HT1080 (cell line): ENCODE data around the gene ITFG1. TPM values are rescaled to one million over a fixed set of nuclear protein-coding genes. Genes with fewer than 3 reads are reported as not detected.
A peak's percentile ranks its signal among the peaks of the same experiment; 100 is the strongest.

Source experiments
- DNase-seq: peaks from one replicate; pipeline ENCODE4 v3.0.0-alpha.2; 2015; ENCODE audit warnings: low read depth
- polyA plus RNA-seq, 2 experiments: library from polyadenylated mRNA; depleted of rRNA; stranded (reverse); fragments of >200 nt; gene quantifications; 2 replicates each; pipeline ENCODE4 v1.2.3, GENCODE V29; 2015
- total RNA-seq: library from RNA; depleted of rRNA; stranded (reverse); fragments of >200 nt; shearing (Covaris generic); gene quantifications from 2 replicates; pipeline ENCODE4 v1.2.3, GENCODE V29; 2014; rRNA removed

ITFG1 gene
- total RNA-seq: 26.9 and 34.4 TPM in 2 replicates
- 43.5 and 47.2 TPM in 2 replicates for polyA plus RNA-seq (2015; cell fraction: cytosol; rRNA removed)
- polyA plus RNA-seq (2015; cell fraction: nucleus; rRNA removed): 45.4 and 52.2 TPM in 2 replicates

DNA sequence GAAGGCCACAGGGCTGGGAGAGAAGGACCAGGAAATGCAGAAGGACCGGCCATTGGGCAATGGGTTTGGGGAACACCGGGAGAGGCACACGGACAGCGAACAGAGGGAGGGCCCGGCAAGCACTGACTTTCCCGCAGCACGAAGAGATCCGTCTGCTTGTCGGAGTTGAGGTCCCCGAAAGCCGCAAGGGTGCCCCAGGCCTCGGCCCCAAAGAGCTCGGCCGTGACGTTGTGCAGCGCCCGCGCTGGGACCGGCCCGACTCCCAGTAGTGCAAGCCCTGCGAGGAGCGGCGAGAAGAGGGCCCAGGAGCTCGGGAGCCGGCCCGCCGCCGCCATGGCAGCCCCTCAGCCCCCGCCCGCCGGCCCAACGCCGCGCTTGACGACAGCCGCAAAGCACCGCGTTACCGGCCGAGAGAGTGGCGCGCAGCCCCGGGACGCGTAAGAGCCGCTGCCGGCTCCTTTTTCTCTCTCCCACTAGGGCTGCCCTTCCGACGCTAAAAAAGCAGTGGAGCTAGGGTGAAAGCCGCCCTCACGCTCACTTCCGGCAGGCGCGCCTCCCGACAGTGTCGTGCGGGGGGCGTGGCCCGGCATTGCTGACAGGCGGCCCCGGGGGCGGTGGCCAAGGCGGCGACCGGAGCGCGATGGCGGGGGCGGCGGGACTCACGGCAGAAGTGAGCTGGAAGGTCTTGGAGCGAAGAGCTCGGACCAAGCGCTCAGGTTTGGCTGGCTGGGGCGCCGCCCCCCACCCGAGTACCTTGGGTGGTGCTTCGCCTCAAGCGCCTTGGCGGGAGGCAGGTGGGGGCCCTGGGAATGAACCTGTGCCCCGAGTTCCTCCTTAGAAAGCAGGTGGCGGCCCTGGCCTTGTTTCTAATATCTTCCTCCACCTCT is at the start of gene ITFG1, which contains the start of gene PHKB:
Gene ITFG1, minus strand, starts transcription at position 353 of the 887 bp plus-strand sequence. Its CDS starts 18 bp downstream, at position 335.
Gene PHKB, plus strand, starts transcription at position 621 of the 887 bp plus-strand sequence. Its CDS starts 20 bp downstream, at position 641.
- DNase-seq: peak; percentile 92

DNA sequence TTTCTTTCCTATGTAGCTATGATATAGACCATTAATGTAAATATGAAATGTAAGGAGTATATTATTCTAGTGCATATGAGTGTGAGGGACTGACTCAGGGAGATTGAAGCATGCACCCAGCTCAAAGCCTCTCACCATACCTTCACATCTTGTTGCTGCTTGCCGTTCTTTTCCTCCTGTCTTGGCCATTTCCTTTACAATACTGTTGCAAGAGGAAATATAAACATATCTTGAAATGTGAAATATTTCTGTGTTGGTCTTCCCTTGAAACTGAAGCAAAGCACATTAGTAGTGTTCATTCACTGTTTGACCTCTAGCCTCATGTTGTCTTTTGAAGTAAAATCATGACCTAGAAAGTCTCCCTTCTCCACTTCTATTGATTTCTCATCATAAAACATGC is 46.8 kb upstream of the ITFG1 start:
- DNase-seq: no peak

DNA sequence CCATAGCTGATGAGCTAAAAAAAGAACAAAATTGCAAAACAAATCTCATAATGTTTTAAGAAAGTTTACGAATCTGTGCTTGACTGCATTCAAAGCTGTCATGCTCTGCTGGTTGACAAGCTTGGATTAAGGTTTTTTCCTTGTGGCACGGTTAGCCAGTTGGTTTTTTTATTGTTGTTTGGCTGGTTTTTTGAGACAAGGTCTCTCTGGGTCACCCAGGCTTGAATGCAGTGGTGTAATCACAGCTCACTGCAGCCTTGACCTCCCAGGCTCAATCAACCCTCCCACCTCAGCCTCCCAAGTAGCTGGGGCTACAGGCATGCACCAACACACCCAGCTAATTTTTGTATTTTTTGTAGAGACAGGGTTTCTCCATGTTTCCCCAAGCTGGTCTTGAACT is 45.9 kb upstream of the ITFG1 start:
- no peak for DNase-seq

DNA sequence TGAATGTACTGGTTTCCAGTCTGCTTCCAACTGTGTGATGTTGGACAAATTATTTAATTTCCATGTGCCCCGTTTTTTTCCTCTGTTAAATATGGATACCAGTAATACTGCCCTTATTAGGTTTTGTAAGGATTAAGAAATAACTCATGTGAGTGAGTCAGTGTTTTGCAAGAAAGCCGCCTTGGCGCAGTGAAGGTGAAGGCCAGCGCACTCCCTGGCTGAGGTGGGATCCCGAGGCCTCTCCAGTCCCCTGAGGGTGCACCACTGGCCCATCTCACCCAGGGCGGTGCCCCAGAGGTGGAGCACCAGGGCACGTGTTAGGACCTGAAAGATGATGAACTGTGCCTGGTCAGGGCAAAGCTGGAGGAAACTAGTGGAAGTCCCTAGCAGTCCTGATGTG is 43.7 kb upstream of the ITFG1 start:
- DNase-seq: no peak

DNA sequence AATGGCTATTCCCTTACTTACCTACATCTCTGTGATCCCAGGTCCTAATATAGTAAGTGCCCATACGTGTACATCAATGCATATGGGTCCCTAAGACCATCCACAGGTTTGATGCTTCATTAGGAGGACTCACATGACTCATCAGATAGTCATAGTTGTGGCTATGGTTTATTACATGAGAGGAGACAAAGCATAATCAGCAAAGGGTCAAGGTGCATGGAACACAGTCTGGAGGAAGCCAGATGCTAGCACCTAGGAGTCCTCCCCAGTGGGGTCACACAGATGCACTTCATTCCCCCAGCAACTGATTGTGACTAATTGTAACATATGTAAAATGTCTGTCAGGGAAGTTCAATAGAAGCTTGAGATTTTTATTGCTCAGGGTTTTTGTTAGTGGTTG is 43.1 kb upstream of the ITFG1 start:
- peak; percentile 69 for DNase-seq

DNA sequence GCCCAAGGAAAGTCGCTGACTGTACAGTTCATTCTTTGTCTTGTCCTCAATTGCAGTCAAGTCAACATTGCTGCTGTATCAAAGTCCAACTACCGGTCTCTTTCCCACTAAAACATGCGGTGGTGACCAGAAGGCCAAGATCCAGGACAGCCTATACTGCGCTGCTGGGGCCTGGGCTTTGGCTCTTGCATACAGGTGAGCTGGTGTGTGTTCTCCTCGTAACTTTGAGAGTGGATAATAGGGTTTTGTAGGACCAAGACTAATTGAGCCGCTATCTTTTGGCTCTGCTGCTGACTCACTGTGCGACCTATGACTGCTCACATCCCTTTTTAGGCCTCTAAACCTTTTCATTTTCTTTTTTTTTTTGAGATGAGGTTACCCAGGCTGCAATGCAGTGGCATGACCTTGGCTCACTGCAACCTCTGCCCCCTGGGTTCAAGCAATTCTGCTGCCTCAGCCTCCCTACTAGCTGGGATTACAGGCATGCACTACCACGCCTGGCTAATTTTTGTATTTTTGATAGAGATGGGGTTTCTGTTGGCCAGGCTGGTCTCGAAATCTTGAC is 38.9 kb upstream of the ITFG1 start:
- no peak for DNase-seq

DNA sequence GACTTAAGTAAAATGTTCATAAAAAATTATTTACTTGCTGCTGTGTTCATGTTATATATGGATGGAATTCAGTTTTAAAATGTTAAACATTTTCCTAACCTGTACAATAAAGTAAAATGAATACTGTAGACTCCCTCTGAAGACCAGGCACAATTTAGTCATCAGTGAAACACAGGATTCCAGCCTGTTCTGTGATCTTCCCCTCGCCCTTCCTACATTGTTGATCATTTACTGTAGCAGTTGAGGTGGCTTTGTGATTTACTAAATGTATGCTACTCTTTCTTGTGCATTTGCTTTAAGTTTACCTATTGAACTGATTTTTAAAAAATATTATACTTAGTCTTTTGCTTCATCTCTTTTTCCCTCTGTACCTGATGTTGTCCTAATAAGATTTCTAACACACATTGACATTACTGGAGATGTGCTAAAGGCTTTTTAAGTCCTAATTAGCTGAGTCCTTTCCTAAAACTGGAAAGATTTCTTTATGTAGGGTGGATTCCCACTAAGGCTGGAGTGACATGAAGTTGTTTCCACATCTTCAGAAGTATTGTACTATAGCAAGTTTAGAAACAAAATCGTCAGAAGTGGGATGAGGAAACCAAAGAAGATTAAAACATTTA is 38.3 kb upstream of the ITFG1 start:
- DNase-seq: no peak

DNA sequence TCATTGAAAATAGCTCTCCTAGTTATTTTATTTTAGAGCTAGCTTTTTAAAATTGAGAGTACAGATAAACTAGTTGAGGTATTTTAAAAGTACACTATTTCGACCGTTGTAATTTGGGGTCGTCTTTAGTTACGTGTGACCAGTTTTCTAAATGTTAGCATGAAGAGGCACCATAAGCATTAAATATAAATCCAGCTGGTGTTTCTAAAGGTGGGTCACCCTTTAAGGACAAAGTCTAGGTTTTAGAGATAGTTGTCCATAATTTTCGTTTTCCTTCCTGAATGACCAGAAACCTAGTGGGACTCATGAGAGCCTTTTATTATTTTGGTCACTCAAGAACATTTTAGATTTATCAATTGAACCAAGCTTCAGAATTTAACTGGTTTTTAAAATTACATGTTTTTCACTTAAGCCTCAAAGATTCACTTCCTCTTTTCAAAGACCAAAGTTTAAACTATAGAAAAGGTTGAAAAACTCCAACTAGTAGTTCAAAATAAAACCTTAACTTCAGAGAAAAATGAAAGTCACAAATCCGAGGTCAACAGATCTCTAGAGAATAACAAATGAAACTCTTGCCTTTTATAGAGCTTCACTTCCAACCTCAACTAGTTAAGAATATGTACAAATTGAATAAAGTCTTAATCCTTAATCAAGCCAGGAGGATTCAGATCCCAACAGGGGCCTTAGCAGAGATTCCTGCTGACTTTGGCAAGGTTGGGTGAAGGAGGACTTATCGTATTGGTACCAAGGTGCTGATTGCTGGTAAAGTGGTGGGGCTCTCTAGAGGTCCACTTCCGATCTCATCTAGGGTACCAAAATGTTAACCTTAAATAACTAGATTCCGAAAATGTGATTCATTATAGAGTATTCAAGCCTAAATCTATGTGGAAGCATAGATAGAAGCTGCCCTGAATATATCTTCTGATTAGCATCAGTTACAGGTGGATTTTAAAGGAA is 32.8 kb upstream of the ITFG1 start:
- no peak for DNase-seq

DNA sequence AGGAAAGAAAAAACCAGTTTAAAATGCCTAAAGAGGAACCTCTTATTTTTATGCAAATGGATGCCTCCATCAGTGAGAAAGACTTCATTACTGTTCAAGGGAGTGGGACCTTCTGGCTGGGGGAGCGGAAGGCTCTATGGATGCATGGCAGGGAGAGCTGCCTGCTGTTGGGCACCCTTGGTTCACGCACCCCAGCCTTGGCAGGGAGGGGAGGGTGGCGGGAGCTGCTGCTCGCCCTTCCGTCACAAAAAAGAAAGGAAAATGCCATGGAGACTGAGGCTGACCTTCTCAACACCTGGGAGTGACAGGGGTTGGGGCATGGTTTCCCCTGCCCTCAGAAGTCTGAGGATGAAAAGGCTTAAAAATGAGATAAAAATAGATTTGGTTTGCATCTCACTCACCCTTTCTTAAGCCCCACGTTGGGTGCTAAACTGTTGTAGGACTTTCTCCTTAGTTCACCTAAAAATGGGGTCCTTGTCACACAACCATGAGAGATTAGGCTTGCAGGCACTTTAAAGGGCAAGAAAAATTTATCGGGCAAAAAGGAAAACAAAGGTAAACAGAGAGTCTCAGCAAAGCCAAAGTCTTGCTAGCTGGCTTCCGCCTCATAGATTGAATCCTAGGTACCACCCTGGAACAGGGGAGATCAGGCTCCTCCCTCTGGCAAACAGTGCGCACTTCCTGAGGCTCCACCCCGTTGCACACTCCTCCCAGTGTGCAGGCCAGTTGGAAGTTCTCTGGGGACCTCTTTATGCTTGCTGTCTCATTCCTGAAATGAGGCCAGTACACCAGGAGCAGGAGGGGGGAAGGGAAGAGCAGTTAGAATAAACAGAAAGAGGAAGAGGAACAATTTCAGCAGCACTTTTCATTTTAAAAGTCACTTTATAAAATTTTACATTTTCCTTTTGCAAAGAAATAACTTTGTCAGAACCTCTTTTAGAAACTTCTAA is 31.8 kb upstream of the ITFG1 start:
- no peak for DNase-seq

DNA sequence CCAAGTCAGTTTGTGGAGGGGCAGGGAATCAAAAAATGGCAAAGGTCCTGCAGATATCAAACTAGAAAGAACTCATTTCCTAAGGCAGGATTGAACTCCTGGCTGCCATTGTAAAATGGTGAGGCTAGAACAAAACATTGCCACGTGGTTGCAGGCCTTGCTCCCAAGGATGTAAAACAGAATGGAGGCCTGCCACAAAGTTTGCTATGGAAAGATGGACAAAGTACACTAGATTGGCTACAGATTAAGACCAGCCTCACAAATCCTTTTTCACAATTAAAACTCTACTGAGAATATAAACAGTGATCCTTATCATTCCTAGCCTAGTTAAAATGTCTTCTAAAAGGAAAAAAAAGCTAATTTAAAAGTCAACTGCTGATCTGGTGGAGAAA is 31.2 kb upstream of the ITFG1 start:
- DNase-seq: no peak

DNA sequence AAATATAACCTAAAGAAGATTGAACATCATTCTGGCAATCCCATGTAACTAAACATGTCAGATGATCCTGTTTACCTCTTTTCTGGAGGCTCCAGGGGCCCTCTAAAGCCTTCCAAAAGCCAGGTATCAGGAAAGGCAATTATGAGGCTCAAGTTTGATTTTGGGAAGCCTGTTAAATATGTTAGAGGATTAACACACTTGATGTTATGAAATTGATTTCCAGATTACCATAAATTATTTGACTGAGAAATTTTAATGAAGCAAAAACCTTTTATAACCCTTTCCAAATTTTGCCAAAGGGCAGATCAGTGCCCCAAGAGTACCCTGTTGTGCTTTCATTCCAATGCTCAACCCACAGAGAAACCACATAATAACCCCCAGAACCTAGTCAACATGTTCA is 29.6 kb upstream of the ITFG1 start:
- no peak for DNase-seq

DNA sequence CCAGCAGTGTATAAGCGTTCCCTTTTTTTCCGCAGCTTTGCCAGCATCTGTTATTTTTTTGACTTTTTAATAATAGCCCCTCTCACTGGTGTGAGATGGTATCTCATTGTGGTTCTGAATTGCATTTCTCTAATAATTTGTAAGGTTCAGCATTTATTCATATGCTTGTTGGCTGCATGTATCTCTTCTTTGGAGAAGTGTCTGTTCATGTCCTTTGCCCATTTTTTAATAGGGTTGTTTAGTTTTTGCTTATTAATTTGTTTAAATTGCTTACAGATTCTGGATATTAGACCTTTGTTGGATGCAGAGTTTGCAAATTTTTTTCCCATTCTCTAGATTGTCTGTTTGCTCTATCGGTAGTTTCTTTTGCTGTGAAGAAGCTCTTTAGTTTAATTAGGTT is 27.2 kb upstream of the ITFG1 start:
- DNase-seq: no peak

DNA sequence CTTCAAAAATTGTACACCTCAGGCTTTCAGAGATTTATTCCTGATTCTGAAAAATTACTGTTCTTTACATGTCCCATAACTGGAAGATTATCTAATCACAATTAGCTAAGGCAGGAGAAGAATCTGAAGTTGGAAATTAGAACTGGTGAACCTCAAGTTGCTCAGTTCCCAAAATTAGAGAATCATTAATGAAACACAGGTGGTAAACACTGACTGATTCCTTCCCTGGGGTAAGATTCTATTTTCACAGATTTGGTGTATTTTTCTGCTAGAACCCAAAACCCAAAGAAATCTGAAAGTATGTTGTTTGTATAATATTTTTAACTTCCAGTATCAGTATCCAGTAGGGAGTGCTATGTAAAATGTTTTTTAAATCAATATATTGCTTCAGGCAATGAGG is 26.0 kb upstream of the ITFG1 start:
- DNase-seq: no peak

DNA sequence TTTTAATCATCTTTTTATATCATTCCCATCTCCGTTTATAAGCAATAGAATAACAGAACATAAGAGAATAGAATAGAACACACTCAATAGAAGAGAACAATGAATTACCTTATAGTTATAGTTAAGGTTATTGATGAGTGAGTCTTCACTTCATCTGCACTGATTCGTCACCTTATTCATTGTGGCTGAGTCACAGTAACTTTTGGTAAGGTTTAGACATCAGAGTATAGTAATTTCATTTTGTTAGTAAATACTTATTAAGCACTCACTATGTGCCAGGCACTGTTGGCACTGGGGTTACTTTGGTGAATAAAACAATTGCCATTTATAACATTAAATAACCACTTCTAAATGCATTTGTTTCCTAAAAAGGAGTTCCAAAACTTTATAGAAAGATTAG is 22.8 kb upstream of the ITFG1 start:
- no peak for DNase-seq

DNA sequence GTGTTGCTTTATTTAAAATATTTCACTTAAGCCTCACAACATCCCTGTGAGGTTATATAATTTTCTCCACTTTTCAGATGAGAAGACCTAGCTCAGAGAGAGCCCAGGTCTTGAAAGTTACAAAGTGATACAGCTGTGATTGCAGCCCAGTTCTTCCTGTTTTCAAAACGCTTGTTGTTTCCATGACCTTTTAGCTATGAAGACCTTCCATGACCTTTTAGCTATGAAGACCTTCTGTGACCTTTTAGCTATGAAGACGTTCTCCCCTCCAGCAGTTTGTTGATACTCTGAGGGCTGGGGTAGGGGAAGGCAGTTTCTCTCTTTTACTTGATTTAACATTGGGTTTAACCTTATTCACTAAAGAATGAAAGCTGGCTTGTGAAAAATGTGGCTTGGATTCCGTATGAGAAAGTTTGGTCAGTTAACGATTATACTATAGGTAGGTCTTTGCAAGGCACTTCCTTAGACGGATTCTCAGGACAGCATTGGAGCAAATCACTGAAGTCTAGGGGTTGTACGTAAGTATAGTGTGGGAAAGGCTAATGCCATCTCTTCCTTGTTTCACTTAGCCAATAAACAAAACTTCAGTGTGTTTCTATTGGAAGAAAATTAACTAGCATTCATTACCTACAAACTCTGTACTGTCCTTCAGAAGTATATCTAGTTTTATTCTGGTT is 21.0 kb upstream of the ITFG1 start:
- DNase-seq: no peak

DNA sequence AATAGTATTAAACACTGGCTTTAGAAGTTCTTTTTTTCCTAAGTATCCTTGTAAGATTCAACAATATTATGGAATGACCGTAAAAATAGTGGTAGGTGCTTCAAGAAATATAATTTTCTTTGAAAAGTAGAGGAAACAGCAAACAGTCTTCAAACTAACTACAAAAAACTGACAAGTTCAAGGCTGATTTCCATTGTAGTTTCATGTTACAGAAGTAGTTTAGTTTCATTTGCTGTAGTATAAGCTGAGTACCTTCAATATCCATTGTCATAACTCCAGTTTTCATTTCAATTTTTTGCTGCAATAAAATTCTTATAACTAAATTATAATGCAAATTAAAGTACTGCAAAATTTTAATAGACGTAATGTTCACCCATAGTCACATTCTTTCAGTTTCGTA is 19.5 kb upstream of the ITFG1 start:
- no peak for DNase-seq

DNA sequence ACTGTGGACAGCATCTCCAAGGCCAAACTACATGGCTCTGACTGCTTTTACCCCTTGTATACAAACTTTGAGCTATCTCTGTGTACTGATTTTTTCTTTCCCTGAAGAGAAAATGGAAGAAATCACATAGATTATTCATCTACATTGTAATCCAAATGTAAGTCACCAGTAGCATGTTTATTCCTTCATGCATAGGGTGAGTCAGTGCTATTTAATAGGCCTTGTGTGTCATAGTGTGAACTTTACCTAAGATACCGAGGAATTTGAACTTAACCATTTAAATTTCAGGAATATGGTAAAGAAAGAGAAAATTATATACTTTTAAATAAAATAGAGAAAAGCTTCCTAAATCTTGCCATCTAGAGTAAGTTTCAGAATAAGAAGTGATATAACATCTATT is 16.8 kb upstream of the ITFG1 start:
- peak; percentile 36 for DNase-seq

DNA sequence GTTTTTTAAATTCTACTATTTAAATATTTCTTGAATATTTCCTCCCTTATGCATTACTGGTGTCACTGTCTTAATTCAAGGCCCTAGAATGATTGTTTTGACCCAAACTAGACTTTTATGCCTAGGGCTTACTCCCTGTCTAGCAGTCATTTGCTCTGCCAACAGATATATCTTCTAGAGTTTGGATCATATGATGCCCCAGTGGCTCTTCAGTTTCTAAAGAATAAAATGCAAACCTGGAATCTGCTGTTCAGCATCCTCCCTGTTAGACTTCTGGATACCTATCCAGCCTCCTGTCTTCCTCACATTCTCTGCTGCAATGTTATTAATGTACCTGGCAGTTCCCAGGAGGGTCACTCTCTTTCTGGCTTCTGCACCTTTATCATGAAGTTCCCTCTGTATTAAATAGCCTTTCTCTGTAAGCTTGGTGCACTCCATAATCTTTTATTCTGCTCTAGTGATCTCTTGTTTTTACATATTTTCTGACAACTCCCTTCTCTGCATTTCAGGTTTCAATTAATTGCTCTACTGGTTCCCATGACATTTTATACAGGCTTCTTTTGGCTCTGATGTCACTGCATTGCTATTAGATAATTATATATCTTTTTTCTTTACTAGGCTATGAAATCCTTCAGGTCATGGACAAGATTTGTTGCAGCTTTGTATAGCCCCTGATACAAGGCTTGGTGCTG is 15.9 kb upstream of the ITFG1 start:
- no peak for DNase-seq

DNA sequence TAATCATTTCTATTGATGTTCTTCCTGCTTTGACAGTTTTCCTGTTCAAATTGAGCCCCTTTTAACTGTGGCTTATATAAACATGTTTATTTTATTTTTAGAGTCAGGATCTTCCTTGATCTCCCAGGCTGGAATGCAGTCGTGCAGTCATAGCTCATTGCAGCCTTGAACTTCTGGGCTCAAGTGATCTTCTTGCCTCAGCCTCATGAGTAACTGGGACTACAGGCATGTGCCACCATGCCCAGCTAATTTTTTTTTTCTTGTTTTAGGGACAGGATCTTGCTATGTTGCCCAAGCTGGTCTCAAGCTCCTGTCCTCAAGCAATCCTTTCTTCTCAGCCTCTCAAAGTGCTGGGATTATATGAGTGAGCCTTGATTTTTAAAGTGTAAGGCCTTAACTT is 14.9 kb upstream of the ITFG1 start:
- no peak for DNase-seq
